ENCODE data around the gene SCARB1. TPM values are rescaled to one million over a fixed set of nuclear protein-coding genes. Genes with fewer than 3 reads are reported as not detected.

The SCARB1 gene
- total RNA-seq, 1 donor from 2014 or later: 6.6 TPM

- no peak for FAIRE-seq
- Histone ChIP-seq H3K4me3 (ENCODE audit: low read depth, low read length) (no peak overlapping the region), H3K27me3 (ENCODE audit: control insufficient read depth, insufficient read depth, low read length) (no peaks in the 10 kb centered on the region), H3K36me3 (ENCODE audit: control insufficient read depth, insufficient read depth, low read length) (no peaks in the 10 kb centered on the region)
- TF ChIP-seq CTCF (IDR thresholded peaks at IDR 0.05; ENCODE audit: insufficient read depth, low read length, severe bottlenecking): no peak
- DNase-seq (ENCODE audit: low read depth): no peak
Measured at GRCh38 chr12:124734224-124734788, 129.4 kb downstream of the SCARB1 start.

- TF ChIP-seq CTCF (IDR thresholded peaks at IDR 0.05; ENCODE audit: insufficient read depth, low read length, severe bottlenecking): no peak
- no peaks in the 10 kb centered on the region for H3K36me3 ChIP-seq (ENCODE audit: control insufficient read depth, insufficient read depth, low read length)
- no peak for DNase-seq (ENCODE audit: low read depth)
- FAIRE-seq: no peak
- no peak overlapping the region for H3K4me3 ChIP-seq (ENCODE audit: low read depth, low read length)
- no peaks in the 10 kb centered on the region for H3K27me3 ChIP-seq (ENCODE audit: control insufficient read depth, insufficient read depth, low read length)
Measured at GRCh38 chr12:124733086-124733485, 130.6 kb downstream of the SCARB1 start.

GRCh38 chr12:124732275-124733075, 131.2 kb downstream of the SCARB1 start:
- no peak overlapping the region for H3K4me3 ChIP-seq (ENCODE audit: low read depth, low read length)
- H3K36me3 ChIP-seq (ENCODE audit: control insufficient read depth, insufficient read depth, low read length): no peaks in the 10 kb centered on the region
- H3K27me3 ChIP-seq (ENCODE audit: control insufficient read depth, insufficient read depth, low read length): no peaks in the 10 kb centered on the region
- FAIRE-seq: no peak
- no peak for TF ChIP-seq CTCF (IDR thresholded peaks at IDR 0.05; ENCODE audit: insufficient read depth, low read length, severe bottlenecking)
- DNase-seq (ENCODE audit: low read depth): no peak

GRCh38 chr12:124731869-124732268, 131.8 kb downstream of the SCARB1 start:
- no peaks in the 10 kb centered on the region for H3K27me3 ChIP-seq (ENCODE audit: control insufficient read depth, insufficient read depth, low read length)
- H3K36me3 ChIP-seq (ENCODE audit: control insufficient read depth, insufficient read depth, low read length): no peaks in the 10 kb centered on the region
- no peak overlapping the region for H3K4me3 ChIP-seq (ENCODE audit: low read depth, low read length)
- DNase-seq (ENCODE audit: low read depth): no peak
- FAIRE-seq: no peak
- TF ChIP-seq CTCF (IDR thresholded peaks at IDR 0.05; ENCODE audit: insufficient read depth, low read length, severe bottlenecking): no peak

- FAIRE-seq: no peak
Measured at GRCh38 chr12:124730455-124730932, 133.2 kb downstream of the SCARB1 start.

More at GRCh38 chr12:124730455-124730932, 133.2 kb downstream of the SCARB1 start:
- peak; percentile 29 for DNase-seq (ENCODE audit: low read depth)
- TF ChIP-seq CTCF (IDR thresholded peaks at IDR 0.05; ENCODE audit: insufficient read depth, low read length, severe bottlenecking): no peak
- H3K4me3 ChIP-seq (ENCODE audit: low read depth, low read length): no peak overlapping the region
- no peaks in the 10 kb centered on the region for H3K27me3 ChIP-seq (ENCODE audit: control insufficient read depth, insufficient read depth, low read length)
- H3K36me3 ChIP-seq (ENCODE audit: control insufficient read depth, insufficient read depth, low read length): no peaks in the 10 kb centered on the region
